ENCODE data around the gene SSC5D. TPM values are rescaled to one million over a fixed set of nuclear protein-coding genes. Genes with fewer than 3 reads are reported as not detected.

SSC5D gene
- total and polyA plus RNA-seq, 2 experiments from 2014 or later, result 10.0 to 12.6 TPM

- DNase-seq, result no peak
- Histone ChIP-seq H4K20me1 (ENCODE audit: insufficient read depth) (no peaks in the 10 kb centered on the region), H3K9me2 (ENCODE audit: insufficient read depth) (no peaks in the 10 kb centered on the region), H3K36me3 (ENCODE audit: low read depth) (no peaks in the 10 kb centered on the region), H3K27me3 (replicated peaks; ENCODE audit: insufficient read depth) (no peaks in the 10 kb centered on the region), H3K79me2 (ENCODE audit: insufficient read depth) (no peaks in the 10 kb centered on the region), H3K27ac (no peak overlapping the region), H3K4me1 (ENCODE audit: insufficient read depth) (no peaks in the 10 kb centered on the region), H3K4me3 (peak overlapping the region; percentile 76), H3K9me3 (ENCODE audit: low read depth) (no peaks in the 10 kb centered on the region), H3F3A (ENCODE audit: insufficient read depth) (0 out of 2 replicates have a peak, but pooled peaks cover 6% of the 10 kb centered on the region), H2AFZ (no peak overlapping the region), H3K9ac (no peak overlapping the region), H3K4me2 (ENCODE audit: unreplicated experiment) (peak overlapping the region; percentile 84)
- in situ Hi-C loops (cut with MboI), result no loop called here
- 31 to 32% methylated on average over 13 of the region's 13 CpGs for WGBS, 2 experiments (ENCODE audit: low coverage in 1 of 2, low lambda C conversion rate in 2 of 2, missing lambda C conversion rate in 2 of 2)
- no peak for TF ChIP-seq EZH2 (IDR thresholded peaks at IDR 0.05; ENCODE audit: insufficient read depth, poor library complexity, severe bottlenecking)
- no peak for TF ChIP-seq EZH2phosphoT487 (IDR thresholded peaks at IDR 0.05; ENCODE audit: insufficient read depth, low read depth)
Observed at GRCh38 chr19:55504252-55504603, 16.0 kb downstream of the SSC5D start.

- Histone ChIP-seq H2AFZ (no peak overlapping the region), H3F3A (ENCODE audit: insufficient read depth) (0 out of 2 replicates have a peak, but pooled peaks cover 6% of the 10 kb centered on the region), H3K9me2 (ENCODE audit: insufficient read depth) (no peaks in the 10 kb centered on the region), H3K79me2 (ENCODE audit: insufficient read depth) (no peaks in the 10 kb centered on the region), H3K9ac (no peak overlapping the region), H4K20me1 (ENCODE audit: insufficient read depth) (no peaks in the 10 kb centered on the region), H3K36me3 (ENCODE audit: low read depth) (no peaks in the 10 kb centered on the region), H3K27ac (no peak overlapping the region), H3K4me1 (ENCODE audit: insufficient read depth) (no peaks in the 10 kb centered on the region), H3K9me3 (ENCODE audit: low read depth) (no peaks in the 10 kb centered on the region), H3K27me3 (replicated peaks; ENCODE audit: insufficient read depth) (no peaks in the 10 kb centered on the region), H3K4me2 (ENCODE audit: unreplicated experiment) (no peak overlapping the region), H3K4me3 (no peak overlapping the region)
- in situ Hi-C loops (cut with MboI), result no loop called here
- WGBS, 2 experiments (ENCODE audit: low coverage in 1 of 2, low lambda C conversion rate in 2 of 2, missing lambda C conversion rate in 2 of 2), result 68 to 71% methylated on average over 11 of the region's 11 CpGs
- TF ChIP-seq EZH2 (IDR thresholded peaks at IDR 0.05; ENCODE audit: insufficient read depth, poor library complexity, severe bottlenecking), result no peak
- TF ChIP-seq EZH2phosphoT487 (IDR thresholded peaks at IDR 0.05; ENCODE audit: insufficient read depth, low read depth), result no peak
- DNase-seq, result no peak
Observed at GRCh38 chr19:55504981-55505380, 16.7 kb downstream of the SSC5D start.

GRCh38 chr19:55508120-55508519 is 19.9 kb downstream of the SSC5D start:
- Histone ChIP-seq H3K9me3 (ENCODE audit: low read depth) (no peaks in the 10 kb centered on the region), H3K4me1 (ENCODE audit: insufficient read depth) (no peaks in the 10 kb centered on the region), H3K9ac (no peak overlapping the region), H3K27me3 (replicated peaks; ENCODE audit: insufficient read depth) (no peaks in the 10 kb centered on the region), H3K4me3 (no peak overlapping the region), H3K36me3 (ENCODE audit: low read depth) (no peaks in the 10 kb centered on the region), H4K20me1 (ENCODE audit: insufficient read depth) (no peaks in the 10 kb centered on the region), H3K4me2 (ENCODE audit: unreplicated experiment) (no peak overlapping the region), H3K9me2 (ENCODE audit: insufficient read depth) (no peaks in the 10 kb centered on the region), H2AFZ (no peak overlapping the region), H3K79me2 (ENCODE audit: insufficient read depth) (no peaks in the 10 kb centered on the region), H3F3A (ENCODE audit: insufficient read depth) (no peaks in the 10 kb centered on the region), H3K27ac (no peak overlapping the region)
- in situ Hi-C loops (cut with MboI), result no loop called here
- DNase-seq, result no peak
- TF ChIP-seq EZH2 (IDR thresholded peaks at IDR 0.05; ENCODE audit: insufficient read depth, poor library complexity, severe bottlenecking), result no peak
- TF ChIP-seq EZH2phosphoT487 (IDR thresholded peaks at IDR 0.05; ENCODE audit: insufficient read depth, low read depth), result no peak
- WGBS, 2 experiments (ENCODE audit: low coverage in 1 of 2, low lambda C conversion rate in 2 of 2, missing lambda C conversion rate in 2 of 2), result 74 to 82% methylated on average over 10 of the region's 10 CpGs

GRCh38 chr19:55516878-55517620 is 28.8 kb downstream of the SSC5D start:
- Histone ChIP-seq H3K4me1 (ENCODE audit: insufficient read depth) (no peaks in the 10 kb centered on the region), H3K36me3 (ENCODE audit: low read depth) (no peaks in the 10 kb centered on the region), H3K27me3 (replicated peaks; ENCODE audit: insufficient read depth) (no peaks in the 10 kb centered on the region), H4K20me1 (ENCODE audit: insufficient read depth) (no peaks in the 10 kb centered on the region), H3K9me2 (ENCODE audit: insufficient read depth) (no peaks in the 10 kb centered on the region), H3K9ac (peak overlapping the region; percentile 63), H3K4me2 (ENCODE audit: unreplicated experiment) (peak overlapping the region; percentile 37), H3K79me2 (ENCODE audit: insufficient read depth) (no peaks in the 10 kb centered on the region), H3K4me3 (peak overlapping the region; percentile 54), H3F3A (ENCODE audit: insufficient read depth) (peaks cover 15% of the 10 kb centered on the region), H2AFZ (peak overlapping the region; percentile 80), H3K27ac (peak overlapping the region; percentile 17; the same call in 1 of the 2 replicates), H3K9me3 (ENCODE audit: low read depth) (no peaks in the 10 kb centered on the region)
- 13 to 17% methylated on average over 33 to 61 of the region's 61 CpGs for WGBS, 2 experiments (ENCODE audit: low coverage in 1 of 2, low lambda C conversion rate in 2 of 2, missing lambda C conversion rate in 2 of 2)
- in situ Hi-C loops (cut with MboI), result no loop called here
- DNase-seq, result peak; percentile 94
- no peak for TF ChIP-seq EZH2phosphoT487 (IDR thresholded peaks at IDR 0.05; ENCODE audit: insufficient read depth, low read depth)
- TF ChIP-seq EZH2 (IDR thresholded peaks at IDR 0.05; ENCODE audit: insufficient read depth, poor library complexity, severe bottlenecking), result no peak

All from GM23248 (cell line).